Choroid plexus epithelial cell (primary cell): ENCODE data around the gene NFILZ.
A peak's percentile ranks its signal among the peaks of the same experiment; 100 is the strongest.

Source experiments
- DNase-seq: peaks from one replicate; pipeline ENCODE4 v3.0.0-alpha.2; 2010; ENCODE audit warnings: low read depth
- H3K4me3 ChIP-seq: 2 replicates; pipeline ENCODE4 v1.5.1; 2011; ENCODE audit warnings: low read depth, mild to moderate bottlenecking, control low read depth, low read length, moderate library complexity
- TF ChIP-seq, protein P1 (sequence below): conservative IDR thresholded peaks from 2 replicates; pipeline ENCODE4 v1.5.1; 2011; ENCODE audit warnings: low read depth, mild to moderate bottlenecking, control low read depth, inconsistent platforms, low read length, moderate library complexity

The NFILZ gene

DNA sequence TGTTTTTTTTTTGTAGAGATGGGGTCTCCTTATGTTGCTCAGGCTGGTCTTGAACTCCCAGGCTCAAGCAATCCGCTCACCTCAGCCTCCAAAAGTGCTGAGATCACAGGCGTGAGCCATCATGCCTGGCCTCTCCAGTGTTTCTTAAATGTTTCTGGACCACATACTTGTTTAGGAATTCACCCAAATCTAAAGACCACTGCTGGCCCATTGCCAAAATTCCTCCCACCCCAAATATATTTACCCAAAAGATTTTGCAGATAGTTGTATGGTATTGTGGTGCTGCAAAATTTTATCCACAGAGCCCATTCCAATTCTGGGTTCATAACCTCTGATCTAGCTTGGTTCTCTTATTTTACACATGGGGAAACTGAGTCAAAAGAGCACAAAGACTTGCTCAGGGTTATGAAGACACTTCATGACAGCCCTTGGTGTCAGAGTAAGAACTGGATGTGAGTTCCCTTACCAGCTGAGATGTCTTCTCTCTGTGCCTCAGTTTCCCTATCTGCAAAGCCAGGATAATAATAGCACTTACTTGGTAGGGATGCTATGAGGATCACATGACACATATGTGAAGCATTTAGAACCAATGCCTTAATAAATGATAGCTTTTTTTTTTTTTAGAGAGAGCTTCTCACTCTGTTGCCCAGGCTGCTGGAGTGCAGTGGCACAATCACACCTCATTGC lies 10.9 kb downstream of the NFILZ start:
- no peak for DNase-seq
- H3K4me3 ChIP-seq: no peak overlapping the region
- TF ChIP-seq, protein P1, sequence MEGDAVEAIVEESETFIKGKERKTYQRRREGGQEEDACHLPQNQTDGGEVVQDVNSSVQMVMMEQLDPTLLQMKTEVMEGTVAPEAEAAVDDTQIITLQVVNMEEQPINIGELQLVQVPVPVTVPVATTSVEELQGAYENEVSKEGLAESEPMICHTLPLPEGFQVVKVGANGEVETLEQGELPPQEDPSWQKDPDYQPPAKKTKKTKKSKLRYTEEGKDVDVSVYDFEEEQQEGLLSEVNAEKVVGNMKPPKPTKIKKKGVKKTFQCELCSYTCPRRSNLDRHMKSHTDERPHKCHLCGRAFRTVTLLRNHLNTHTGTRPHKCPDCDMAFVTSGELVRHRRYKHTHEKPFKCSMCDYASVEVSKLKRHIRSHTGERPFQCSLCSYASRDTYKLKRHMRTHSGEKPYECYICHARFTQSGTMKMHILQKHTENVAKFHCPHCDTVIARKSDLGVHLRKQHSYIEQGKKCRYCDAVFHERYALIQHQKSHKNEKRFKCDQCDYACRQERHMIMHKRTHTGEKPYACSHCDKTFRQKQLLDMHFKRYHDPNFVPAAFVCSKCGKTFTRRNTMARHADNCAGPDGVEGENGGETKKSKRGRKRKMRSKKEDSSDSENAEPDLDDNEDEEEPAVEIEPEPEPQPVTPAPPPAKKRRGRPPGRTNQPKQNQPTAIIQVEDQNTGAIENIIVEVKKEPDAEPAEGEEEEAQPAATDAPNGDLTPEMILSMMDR: no peak

DNA sequence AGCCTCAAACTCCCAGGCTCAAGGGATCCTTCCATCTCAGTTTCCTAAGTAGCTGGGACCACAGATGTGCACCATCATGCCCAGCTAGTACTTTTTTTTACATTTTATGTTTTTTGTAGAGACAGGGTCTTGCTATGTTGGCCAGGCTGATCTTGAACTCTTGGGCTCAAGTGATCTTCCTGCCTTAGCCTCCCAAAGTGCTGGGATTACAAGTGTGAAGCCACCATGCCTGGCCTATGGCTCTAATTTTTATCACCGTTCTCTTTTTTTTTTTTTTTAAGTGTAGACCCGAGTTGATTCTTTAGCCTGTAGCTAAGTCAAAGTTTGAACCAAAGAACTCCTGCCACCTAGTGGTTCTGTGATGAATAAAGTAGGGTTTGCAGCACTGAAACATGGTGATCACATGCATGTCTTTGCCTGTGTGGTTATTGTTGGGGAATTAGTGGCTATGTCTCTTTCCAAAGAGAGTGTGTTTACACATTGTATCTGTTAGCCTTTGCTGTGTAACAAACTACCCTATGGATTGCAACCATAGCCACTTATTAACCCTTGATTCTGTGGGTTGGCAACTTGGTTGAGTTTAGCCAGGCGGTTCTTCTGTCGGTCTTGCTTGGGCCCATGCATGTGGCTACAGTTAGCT lies 11.6 kb downstream of the NFILZ start:
- TF ChIP-seq, protein P1: peak; percentile 68
- no peak overlapping the region for H3K4me3 ChIP-seq
- peak; percentile 90 for DNase-seq

DNA sequence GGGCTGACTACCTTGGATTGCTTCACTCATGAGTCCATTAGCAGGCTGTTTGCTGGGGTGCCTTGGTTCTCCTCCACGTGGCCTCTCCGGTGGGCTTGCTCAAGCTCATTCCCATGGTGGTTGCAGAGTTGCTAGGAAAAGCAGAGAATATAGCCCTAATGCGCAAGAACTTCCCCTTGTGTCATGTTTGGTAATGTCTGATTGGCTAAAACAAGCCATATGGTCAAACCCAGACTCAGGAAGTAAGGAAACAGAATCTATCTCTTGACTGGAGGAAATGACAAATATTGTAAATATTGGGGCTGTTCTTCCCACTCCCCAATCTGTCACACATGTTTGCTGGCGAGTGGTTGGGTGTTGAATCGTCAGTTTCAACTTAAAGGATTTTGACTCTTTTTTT lies 12.1 kb downstream of the NFILZ start:
- DNase-seq: no peak
- TF ChIP-seq, protein P1: no peak
- no peak overlapping the region for H3K4me3 ChIP-seq

DNA sequence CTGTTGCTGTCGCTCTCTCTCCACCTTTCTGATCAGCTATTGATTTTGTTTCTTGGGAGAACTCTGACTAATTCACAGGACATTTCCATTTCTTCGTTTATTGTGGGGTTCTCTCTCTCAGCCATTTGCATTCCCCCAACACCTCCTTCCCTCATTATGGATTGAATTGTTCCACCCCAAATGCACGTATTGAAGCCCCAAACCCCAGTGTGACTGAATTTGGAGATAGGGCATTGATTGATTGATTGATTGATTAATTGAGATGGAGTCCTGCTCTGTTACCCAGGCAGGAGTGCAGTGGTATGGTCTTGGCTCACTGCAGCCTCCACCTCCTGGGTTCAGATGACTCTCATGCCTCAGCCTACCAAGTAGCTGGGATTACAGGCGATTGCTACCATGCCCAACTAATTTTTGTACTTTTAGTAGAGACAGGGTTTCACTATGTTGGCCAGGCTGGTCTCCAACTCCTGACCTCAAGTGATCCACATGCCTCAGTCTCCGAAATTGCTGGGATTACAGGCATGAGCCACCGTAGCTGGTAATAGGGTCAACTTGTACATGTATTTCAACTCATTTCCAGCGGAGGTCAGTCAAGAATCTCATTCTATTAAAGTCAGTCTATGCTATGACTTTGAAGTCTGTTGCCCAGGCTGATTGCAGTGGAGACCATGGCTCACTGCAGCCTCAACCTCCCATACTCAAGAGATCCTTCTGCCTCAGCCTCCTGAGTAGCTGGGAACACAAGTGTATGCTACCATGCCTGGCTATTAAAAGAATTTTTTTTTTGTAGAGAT lies 13.6 kb downstream of the NFILZ start:
- peak; percentile 29 for DNase-seq

DNA sequence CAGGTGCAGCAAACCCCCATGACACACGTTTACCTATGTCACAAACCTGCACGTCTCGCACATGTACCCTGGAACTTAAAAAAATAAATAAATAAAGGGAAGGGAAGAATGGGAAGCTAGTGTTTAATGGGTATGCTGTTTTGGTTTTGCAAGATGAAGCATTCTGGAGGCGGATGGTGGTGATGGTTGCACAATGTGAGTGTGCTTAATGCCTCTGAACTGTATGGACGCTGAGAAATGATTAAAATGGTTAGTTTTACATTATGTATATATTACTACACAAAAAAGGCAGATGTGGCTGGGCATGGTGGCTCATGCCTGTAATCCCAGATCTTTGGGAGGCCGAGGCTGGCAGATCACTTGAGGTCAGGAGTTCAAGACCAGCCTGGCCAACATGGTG lies 17.8 kb downstream of the NFILZ start:
- TF ChIP-seq, protein P1: no peak
- no peak overlapping the region for H3K4me3 ChIP-seq
- peak; percentile 36 for DNase-seq

More for the DNA sequence above, 13.6 kb downstream of the NFILZ start:
- TF ChIP-seq, protein P1: no peak
- H3K4me3 ChIP-seq: no peak overlapping the region

DNA sequence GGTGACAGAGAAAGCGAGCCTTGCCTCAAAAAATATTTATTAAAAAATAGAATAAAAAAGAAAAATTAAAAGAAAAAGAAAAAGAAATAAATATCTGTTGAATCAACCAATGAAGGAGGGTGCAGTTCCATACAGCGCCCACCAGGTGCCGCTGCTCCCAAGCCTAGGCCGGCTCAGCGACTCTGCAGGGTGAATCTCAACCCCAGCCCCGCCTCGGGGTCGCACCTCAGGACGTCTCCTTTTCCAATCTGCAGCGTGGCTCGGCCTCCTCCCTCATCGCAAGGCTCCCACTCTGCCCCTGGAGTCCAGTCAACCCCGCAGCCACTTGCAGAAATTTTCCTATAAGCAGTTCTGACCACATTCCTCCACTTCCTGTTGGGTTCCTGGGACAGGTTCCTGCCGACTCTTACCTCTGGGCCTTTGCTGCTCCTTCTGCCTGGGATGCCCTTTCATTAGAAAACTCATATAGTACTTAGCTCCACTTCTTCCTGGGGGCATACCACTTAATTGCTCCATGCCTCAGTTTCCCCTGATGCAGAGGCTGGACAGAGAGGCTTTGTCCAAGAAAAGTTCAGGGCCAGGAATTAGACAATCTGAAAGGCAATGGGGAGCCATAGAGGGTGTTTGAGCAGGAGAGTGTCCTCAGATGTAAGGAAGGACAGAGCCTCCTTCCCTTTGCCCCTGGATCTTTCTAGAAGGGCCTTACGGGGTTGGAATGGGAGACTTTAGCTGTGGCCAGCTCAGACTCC lies 24.3 kb downstream of the NFILZ start:
- TF ChIP-seq, protein P1: peak; percentile 94
- H3K4me3 ChIP-seq: no peak overlapping the region
- peak; percentile 62 for DNase-seq
